CD4-positive, alpha-beta T cell treated with Interleukin-10 for 1 hour (primary cell): Measurements from ENCODE around the gene ARRDC1.
"Not testable (repeated sequence)": the region's sequence is repeated elsewhere in the genome, so short reads cannot be mapped to it uniquely, and the experiment has no call there.

Experiments
- DNase-seq: peaks from one replicate; pipeline ENCODE4 v3.0.0-alpha.2; 2020

Gene ARRDC1

GRCh38 chr9:137588311-137588710, 17.2 kb upstream of the ARRDC1 start:
- DNase-seq = no peak

GRCh38 chr9:137588891-137589290, 16.6 kb upstream of the ARRDC1 start:
- no peak for DNase-seq

- DNase-seq = no peak
These were observed 15.9 kb upstream of the ARRDC1 start for GRCh38 chr9:137589441-137590122.

GRCh38 chr9:137590123-137590468, 15.4 kb upstream of the ARRDC1 start:
- DNase-seq = no peak

- peak; percentile 91 for DNase-seq
These were observed 14.8 kb upstream of the ARRDC1 start, which contains the start of gene ZMYND19 for GRCh38 chr9:137590469-137591383. Gene ZMYND19, minus strand, starts transcription at chr9:137590512. Its CDS starts 249 bp downstream, at chr9:137590263.

GRCh38 chr9:137592767-137593166, 12.7 kb upstream of the ARRDC1 start:
- DNase-seq = no peak

- DNase-seq = no peak
These were observed 12.3 kb upstream of the ARRDC1 start for GRCh38 chr9:137593176-137593575.

- DNase-seq = not testable (repeated sequence)
These were observed 8.9 kb upstream of the ARRDC1 start for GRCh38 chr9:137596577-137596976.

- DNase-seq = no peak
These were observed 6.5 kb upstream of the ARRDC1 start for GRCh38 chr9:137598943-137599342.

GRCh38 chr9:137602661-137603060, 2.8 kb upstream of the ARRDC1 start:
- DNase-seq = no peak

GRCh38 chr9:137603879-137604278, 1.6 kb upstream of the ARRDC1 start:
- no peak for DNase-seq

GRCh38 chr9:137604345-137605086, 970 bp upstream of the ARRDC1 start:
- DNase-seq = no peak

GRCh38 chr9:137606005-137606621, 627 bp downstream of the ARRDC1 start:
- DNase-seq = no peak

GRCh38 chr9:137606734-137607138, 1.2 kb downstream of the ARRDC1 start:
- DNase-seq = no peak

GRCh38 chr9:137607141-137607857, 1.8 kb downstream of the ARRDC1 start:
- DNase-seq = no peak

GRCh38 chr9:137610944-137611343, 5.5 kb downstream of the ARRDC1 start:
- no peak for DNase-seq

- DNase-seq = peak; percentile 15
These were observed 6.4 kb downstream of the ARRDC1 start for GRCh38 chr9:137611623-137612609.

- DNase-seq = no peak
These were observed 7.3 kb downstream of the ARRDC1 start for GRCh38 chr9:137612741-137613142.

- no peak for DNase-seq
These were observed 7.8 kb downstream of the ARRDC1 start for GRCh38 chr9:137613259-137613658.

- DNase-seq = no peak
These were observed 8.4 kb downstream of the ARRDC1 start for GRCh38 chr9:137613738-137614523.
